ENCODE results near the gene SEMA5A.

- no peak for TF ChIP-seq FOXM1 (IDR thresholded peaks at IDR 0.05; ENCODE audit: low read depth)
- no peak for TF ChIP-seq MAX (IDR thresholded peaks at IDR 0.05; ENCODE audit: low read depth)
- TF ChIP-seq RAD21 (IDR thresholded peaks at IDR 0.05; ENCODE audit: low read length), result no peak
- TF ChIP-seq SMC3 (IDR thresholded peaks at IDR 0.05; ENCODE audit: low read depth, low read length), result no peak
Measured at GRCh38 chr5:9099689-9100088, 446.2 kb downstream of the SEMA5A start.
